Activated CD8-positive, alpha-beta memory T cell treated with anti-CD3 and anti-CD28 coated beads for 24 hours (primary cell): ENCODE data around the gene CHI3L1.

ENCODE experiments used
- DNase-seq: peaks from one replicate; pipeline ENCODE4 v3.0.0-alpha.2; 2020

Gene CHI3L1

DNA sequence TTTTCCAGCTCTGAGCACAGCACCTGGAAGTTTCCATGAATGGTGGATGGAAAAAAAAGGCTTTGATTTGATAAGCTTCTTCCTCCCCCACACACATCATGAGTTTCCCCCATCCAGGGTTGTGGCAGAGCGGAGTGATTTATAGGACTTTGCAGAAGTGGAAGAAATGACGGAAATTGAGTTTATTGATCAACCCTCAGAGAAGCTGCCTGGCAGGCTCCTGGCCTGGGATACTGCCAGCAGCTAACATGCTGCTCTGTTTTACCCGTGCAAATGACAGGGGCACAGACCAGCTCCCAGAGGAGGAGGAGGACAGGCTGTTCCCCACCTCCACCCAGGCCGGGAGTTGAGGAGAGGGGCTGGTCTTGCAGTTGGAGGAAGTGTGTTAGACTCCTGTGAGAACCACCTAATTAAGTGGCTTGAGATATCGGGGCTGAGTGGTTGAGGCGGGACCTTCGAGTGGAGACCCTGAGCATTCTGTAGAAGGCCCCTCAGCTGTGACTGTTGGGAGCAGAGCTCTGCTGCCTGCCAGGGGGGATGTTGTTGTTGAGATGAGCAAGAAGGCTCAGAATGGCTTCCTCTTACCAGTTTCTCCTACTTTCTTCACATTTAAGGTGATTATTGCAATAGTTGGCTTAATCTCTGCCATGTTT is 37.2 kb downstream of the CHI3L1 start:
- no peak for DNase-seq

DNA sequence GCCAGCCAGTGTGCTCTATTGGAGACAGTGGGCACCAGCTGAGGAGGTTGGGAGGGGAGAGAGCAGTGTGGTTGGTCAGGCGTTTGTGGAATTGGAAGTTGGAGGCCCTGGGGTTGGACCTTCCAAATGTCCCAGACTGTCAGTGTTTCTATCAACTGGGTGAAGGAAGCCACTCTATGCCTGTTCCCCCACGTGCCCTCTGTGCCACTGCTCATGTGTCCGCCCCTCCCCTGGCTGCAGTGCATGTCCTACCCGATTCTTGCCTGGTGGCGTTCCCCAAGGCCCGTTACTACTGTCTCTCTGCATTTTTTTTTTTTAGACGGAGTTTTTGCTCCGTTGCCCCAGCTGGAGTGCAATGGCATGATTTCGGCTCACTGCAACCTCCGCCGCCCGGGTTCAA is 37.9 kb downstream of the CHI3L1 start:
- no peak for DNase-seq

DNA sequence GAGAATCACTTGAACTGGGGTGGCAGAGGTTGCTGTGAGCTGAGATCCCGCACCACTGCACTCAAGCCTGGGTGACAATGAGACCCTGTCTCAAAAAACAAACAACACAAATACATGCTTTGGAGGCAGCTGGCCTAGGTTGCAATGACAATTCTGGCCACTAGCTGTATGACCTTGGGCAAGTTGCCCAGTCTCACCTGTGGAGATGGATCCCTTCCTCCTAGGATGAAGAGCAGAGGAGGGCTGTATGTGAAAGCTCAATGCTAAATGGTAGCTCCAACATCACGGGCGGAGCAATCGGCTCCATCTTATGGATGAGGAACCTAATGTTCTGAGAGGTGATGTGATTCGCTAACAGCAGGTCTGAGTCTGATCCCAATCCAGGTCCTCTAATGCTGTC is 38.4 kb downstream of the CHI3L1 start:
- no peak for DNase-seq

DNA sequence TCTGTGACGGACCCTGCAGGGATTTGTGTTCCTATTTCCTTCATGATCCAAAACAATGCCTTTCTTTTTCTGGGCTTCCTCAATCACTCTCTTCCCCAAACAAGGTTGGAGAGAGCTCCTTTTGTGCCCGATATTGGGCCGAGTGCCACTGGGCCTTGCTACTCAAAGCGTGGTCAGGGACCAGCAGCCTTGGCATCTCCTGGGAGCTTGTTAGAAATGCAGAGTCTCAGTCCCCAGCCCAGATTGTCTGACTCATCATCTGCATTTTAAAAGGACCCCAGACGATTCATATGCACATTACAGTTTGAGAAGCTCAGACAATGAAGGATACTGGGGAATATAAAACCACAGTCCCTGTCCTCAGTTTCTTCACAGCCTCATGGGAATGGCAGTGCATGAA is 39.1 kb downstream of the CHI3L1 start:
- no peak for DNase-seq

- no peak for DNase-seq
These were observed 40.0 kb downstream of the CHI3L1 start for GRCh38 chr1:203146537-203146936.

- no peak for DNase-seq
These were observed 40.5 kb downstream of the CHI3L1 start for GRCh38 chr1:203146042-203146369.

DNA sequence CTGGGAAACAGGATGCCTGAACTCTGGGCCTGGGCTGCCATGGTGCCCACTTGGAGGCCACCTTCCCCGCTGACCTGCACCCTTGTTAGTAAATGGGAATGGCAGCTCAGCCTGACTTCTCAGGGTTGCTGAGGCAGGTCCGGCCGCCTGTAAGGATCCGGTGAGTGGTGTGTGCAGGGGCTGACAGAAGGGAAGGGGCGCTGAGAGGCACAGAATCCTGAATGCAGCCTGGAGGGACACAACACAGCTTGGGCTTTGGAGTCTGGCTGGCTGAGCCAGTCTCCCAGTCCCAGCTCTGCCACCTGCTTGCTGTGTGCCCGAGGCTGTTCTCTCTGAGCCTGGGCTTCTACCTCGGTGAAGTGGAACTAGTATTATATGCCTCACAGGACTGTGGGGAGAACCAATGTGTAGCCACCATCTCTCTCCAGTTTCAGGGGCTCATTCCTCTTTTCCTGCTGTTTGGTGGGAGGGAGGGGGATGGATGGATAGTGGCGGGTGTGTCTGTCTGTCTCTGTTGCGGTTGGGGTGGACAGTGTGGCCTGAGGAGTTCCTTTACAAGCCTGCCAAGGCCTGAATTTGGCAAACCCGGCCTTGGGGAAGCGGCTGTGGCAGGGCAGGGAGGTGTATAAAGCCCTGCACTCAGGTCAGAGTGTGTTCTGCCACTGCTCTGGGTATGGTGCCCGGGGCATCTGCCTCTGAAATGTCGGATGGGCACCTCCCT is 41.0 kb downstream of the CHI3L1 start:
- DNase-seq, result no peak

GRCh38 chr1:203144661-203145060 is 41.8 kb downstream of the CHI3L1 start:
- no peak for DNase-seq

- DNase-seq, result no peak
These were observed 42.9 kb downstream of the CHI3L1 start for GRCh38 chr1:203143641-203144040.

DNA sequence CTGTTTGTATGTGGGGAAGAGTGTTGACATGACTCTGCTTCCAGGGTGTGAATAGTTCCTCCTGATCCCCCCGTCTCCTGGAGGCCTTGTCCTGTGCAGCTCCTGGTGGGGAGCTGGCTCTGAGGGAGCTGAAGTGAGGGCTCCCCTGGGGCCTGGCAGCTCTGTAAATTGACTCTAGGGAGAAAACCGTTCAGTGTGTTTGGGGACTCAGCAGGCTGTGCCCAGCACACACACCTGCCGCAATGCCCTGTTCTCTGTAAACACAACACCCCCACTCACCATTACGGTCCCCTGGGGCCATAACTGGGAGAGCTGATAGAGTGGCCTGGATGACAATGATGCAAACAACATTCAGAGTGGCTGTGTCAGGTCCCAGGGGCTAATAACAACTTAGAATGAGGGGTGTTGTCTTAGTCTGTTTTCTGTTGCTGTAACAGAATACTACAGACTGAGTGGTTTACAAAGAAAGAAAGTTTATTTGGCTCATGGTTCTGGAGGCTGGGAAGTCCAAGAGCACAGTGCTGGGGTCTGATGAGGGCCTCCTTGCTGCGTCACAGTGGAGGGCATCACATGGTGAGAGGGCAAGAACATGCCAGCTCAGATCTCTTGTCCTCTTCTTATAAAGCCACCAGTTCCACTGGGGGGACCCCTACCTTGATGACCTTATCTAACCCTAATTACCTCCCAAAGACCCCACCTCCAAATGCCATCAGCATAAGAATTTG is 43.7 kb downstream of the CHI3L1 start:
- DNase-seq, result no peak

DNA sequence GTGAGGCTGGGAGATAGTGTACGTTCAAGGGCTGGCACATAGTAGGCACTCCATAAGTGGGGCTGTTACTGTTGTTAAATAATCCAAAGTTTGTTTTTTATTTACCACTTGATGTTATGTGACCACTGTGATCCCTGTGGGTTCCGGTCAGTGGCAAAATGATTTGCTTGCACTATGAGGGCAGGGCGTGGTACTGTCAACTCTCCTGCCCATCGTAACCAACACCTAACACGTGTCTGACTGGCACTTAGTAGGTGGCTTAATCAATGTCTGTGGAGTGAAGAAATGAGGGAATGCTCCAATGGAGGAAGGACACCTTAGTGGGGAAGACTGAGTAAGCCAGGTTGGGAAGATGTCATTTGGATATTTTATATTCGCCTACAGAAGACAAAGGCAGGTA is 44.4 kb downstream of the CHI3L1 start:
- no peak for DNase-seq

DNA sequence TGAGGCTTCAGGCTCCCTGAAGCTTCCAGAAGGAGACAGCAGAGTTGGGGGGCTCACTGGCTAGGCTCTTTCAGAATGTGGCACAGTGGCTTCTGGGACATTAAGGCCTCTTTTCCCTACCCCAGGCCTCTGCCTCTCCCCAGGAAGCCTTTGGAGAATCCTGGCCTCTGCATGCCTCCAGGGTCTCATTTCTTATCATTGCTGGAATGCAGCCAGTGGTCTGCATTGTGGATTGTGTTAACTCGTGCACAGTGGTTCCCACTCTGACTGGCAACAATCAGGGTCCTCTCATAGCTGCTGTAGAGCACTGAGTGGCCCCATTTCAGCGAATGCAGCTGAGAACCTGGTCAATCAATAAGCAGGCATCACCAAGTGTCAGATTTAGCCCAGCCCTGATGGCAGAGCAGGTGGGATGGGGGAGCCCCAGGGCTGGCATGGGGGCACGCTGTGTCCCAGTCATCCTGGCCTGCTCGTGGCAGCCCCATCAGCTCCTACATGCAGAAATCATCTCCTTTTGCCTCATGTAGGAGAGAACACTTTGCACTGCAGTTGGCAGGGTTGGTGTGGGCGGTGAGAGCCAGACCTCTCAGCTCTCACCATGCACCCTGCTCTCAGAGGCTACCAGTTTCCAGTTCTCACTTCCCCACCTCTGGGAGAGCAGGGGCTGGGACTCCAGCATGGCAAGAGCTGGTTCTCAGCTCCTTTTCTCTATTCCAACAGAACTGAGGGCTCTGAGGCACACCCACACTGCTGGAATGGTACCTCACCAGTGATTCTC is 45.6 kb downstream of the CHI3L1 start:
- DNase-seq, result no peak

DNA sequence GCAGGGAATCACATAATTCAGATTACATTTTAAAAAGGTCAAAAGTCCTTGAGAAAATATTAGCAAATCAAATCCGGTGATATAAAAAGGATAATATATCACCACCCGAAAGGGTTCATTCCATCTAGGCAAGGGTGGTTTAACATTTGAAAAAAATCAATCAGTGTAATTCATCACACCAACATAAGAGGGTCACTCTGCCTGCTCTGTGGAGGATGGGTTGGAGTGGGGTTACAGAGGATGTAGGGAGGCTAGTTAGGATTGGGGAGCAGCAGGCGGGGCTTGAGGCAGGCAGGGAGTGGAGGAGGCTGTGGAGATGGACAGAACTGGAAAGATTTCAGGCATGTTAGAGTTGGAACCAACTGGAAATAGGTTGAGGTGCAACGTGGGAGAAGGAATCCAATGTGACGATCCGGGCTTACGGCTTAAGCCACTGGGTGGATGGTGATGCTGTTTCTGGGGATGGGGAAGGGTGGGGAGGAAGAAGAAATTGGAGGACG is 46.5 kb downstream of the CHI3L1 start:
- no peak for DNase-seq

DNA sequence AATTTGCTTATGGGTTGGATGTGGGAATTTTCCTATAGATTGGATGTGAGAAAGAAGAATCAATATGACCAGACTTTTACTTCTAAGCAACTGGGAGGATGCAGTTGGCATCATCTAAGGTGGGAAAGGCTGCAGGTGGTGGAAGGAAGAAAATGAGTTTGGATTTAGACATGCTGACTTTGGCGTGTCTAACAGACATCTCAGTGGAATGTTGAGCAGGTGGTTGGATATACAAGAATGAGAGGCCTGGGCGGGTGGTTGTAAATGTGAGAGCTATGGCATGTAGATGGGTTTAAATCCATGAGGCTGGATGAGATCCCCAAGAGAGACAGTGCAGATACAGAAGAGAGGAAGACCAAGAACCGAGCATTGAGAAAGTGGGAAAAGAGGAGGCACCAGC is 48.4 kb downstream of the CHI3L1 start:
- DNase-seq, result no peak

- no peak for DNase-seq
These were observed 49.2 kb downstream of the CHI3L1 start for GRCh38 chr1:203137324-203137723.

GRCh38 chr1:203136409-203137042 is 50.0 kb downstream of the CHI3L1 start:
- no peak for DNase-seq

GRCh38 chr1:203135636-203136305 is 50.7 kb downstream of the CHI3L1 start:
- DNase-seq, result no peak

DNA sequence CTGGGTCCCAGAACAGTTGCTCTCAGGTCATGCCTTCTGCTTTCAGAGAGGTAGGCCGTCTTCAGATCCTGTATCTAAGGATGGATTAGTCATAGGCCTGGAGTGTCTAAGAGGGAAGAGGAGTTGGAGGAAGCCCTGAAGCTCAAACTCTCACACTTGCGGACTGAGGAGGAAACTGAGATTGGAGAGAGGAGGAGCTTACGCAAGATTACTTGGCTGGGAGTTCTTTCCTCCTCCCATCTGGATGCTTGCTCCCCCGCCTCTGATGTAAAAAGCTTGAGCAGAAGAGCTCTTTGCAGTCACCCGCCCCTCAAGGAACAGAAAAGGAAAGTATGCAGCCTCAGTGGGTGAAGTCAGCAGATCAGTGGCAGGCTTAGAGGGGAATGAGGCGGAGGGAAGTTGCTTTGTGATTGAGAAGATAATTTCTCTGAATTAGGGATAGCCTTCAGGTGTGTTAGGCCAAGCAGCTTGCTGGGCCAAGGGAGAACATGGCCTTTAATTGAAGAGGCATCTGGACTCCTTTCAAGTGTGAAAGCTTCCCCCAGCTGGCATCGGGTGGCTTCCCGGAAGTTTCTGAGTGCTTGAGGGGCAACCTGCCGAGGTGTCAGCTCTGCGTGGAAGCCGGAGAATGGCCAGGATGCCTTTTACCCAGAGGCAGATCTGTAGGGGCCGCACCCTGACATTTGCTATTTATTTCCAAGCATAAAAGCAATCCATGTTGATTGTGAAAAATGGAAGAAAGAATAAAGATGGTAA is 52.4 kb downstream of the CHI3L1 start:
- DNase-seq, result no peak

GRCh38 chr1:203131548-203132200 is 54.8 kb downstream of the CHI3L1 start:
- DNase-seq, result no peak

- peak; percentile 35 for DNase-seq
These were observed 56.0 kb downstream of the CHI3L1 start for GRCh38 chr1:203130358-203130985.
